Measurements from ENCODE around the gene MICALL1. TPM values are rescaled to one million over a fixed set of nuclear protein-coding genes. Genes with fewer than 3 reads are reported as not detected.
"Not testable (repeated sequence)": the region's sequence is repeated elsewhere in the genome, so short reads cannot be mapped to it uniquely, and the experiment has no call there.

The MICALL1 gene
- total RNA-seq, 1 experiment from 2014 or later: 29.8 TPM

DNA sequence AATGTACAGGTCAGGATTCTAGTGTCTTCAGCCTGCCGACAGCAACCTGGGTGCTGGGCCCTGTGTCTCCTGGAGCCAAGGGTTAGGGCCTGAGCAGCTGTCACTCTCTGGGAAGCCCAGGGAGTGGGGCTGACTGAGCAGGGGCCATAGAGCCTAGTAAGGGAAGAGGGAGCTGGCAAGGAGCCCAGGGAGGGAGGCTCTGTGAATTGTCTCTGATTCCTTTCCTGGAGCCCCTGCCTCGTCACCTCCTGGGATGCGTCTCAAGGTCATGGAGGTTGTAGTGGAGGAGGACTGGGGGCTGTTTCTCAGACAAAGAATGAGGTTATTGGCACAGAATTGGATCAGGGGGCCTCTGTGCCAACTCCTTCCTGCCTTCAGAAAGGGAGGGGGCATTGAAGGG, 66.4 kb downstream of the MICALL1 start:
- no peak for DNase-seq
- no peaks in the 10 kb centered on the region for H3K27me3 ChIP-seq (ENCODE audit: control insufficient read depth, insufficient read depth, low read length)
- H3K4me3 ChIP-seq (ENCODE audit: insufficient read depth, low read depth, low read length): no peak overlapping the region
- H3K36me3 ChIP-seq (replicated peaks; ENCODE audit: control insufficient read depth, insufficient read depth, low read length): no peaks in the 10 kb centered on the region; the same call in none of the 2 replicates

DNA sequence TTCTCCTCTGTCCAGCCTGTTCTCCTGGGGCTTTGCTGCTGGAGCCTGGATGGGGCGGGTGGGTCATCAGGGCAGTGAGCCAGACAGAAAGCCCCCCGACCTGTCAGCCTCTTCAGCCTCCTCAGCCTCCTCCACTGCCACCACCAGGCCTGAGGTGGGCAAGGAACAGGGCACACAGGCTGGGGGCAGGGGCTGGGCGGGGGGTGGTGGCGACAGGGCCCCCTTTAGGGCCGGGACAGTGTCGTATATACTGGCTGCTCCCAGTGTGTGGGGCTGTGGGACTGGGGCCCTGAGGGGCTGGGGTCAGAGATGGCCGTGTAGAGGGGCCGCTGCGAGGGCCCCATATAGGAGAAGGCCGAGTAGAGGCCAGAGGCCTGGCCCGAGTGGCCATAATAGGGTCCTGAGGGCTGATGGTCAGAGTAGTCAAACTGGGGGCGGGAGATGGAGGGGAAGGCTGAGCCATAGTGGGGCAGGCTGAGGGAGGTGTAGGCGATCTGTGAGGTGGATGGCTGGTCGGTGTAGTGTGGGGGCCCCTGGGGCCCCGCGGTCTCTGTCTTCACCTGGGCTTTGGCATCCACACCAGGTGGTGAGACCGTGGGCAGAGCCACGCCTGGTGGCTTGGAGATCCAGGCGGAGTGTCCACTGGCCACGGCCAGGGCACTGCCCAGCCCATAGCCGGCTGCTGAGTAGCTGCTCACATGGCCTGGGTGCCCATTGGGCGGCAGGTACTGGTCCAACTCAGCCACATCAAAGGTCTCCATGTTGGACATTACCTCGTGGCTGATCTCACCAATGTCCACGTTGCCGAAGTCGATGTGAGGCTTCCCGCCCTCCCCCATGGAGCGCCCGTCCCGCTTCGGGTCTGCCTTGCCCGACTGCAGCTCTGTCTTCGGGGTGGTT, 67.4 kb downstream of the MICALL1 start:
- H3K27me3 ChIP-seq (ENCODE audit: control insufficient read depth, insufficient read depth, low read length): no peaks in the 10 kb centered on the region
- H3K4me3 ChIP-seq (ENCODE audit: insufficient read depth, low read depth, low read length): no peak overlapping the region
- no peak for DNase-seq
- no peaks in the 10 kb centered on the region; the same call in 1 of the 2 replicates for H3K36me3 ChIP-seq (replicated peaks; ENCODE audit: control insufficient read depth, insufficient read depth, low read length)

DNA sequence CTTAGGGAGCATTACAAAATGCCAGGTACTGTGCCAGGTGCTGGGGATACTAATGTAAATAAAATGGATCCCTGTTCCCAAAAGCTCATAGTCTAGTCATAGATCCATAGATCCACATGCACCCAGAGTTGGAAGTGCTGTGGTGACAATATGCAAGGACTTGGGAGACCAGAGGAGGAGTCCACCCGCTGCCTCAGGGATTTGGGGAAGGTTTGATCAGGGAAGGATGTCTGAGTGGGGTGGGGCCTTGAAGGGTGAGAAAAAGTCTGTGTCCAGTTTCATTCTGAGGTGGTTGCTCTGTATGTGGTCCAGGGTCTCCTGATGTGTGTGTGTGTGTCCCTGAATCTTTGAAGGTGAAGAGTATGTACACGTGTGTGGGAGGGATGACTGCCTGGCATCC, 69.1 kb downstream of the MICALL1 start:
- H3K27me3 ChIP-seq (ENCODE audit: control insufficient read depth, insufficient read depth, low read length): no peaks in the 10 kb centered on the region
- DNase-seq: no peak
- H3K4me3 ChIP-seq (ENCODE audit: insufficient read depth, low read depth, low read length): no peak overlapping the region
- H3K36me3 ChIP-seq (replicated peaks; ENCODE audit: control insufficient read depth, insufficient read depth, low read length): no peaks in the 10 kb centered on the region; the same call in 1 of the 2 replicates

DNA sequence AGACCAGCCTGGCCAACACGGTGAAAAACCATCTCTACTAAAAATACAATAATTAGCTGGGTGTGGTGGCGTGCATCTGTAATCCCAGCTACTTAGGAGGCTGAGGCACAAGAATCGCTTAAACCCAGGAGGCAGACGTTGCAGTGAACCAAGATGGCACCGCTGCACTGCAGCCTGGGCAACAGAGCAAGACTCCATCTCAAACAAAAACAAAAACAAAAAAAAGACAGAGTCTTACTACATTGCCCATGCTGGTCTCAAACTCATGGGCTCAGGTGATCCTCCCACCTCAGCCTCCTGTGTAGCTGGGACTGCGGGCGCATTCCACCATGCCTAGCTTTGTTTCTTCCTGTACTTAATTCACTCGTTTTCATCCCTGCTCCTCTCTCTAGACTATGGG, 69.9 kb downstream of the MICALL1 start:
- not testable (repeated sequence) for DNase-seq; H3K4me3 ChIP-seq (ENCODE audit: insufficient read depth, low read depth, low read length); H3K27me3 ChIP-seq (ENCODE audit: control insufficient read depth, insufficient read depth, low read length); H3K36me3 ChIP-seq (replicated peaks; ENCODE audit: control insufficient read depth, insufficient read depth, low read length)

DNA sequence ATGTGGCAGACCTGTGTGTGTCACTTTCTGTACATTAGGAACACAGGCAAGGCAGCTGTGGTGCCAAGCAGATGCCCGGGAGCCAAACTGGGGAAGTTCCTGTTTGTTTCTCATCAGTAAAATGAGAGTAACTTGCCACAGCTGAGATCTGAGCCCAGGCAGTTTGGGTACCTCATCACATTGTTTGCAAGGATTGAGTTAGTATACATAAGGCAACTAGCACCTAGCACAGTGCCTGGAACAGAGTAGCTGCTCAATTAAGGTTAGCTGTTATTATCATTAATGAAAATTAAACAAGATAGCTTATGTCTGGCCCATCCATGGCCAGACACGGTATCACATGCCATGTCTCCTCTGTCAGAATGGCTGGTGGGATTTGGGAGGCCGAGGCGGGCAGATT, 70.5 kb downstream of the MICALL1 start:
- DNase-seq: no peak
- H3K36me3 ChIP-seq (replicated peaks; ENCODE audit: control insufficient read depth, insufficient read depth, low read length): no peaks in the 10 kb centered on the region; the same call in 1 of the 2 replicates
- H3K27me3 ChIP-seq (ENCODE audit: control insufficient read depth, insufficient read depth, low read length): no peaks in the 10 kb centered on the region
- H3K4me3 ChIP-seq (ENCODE audit: insufficient read depth, low read depth, low read length): no peak overlapping the region

DNA sequence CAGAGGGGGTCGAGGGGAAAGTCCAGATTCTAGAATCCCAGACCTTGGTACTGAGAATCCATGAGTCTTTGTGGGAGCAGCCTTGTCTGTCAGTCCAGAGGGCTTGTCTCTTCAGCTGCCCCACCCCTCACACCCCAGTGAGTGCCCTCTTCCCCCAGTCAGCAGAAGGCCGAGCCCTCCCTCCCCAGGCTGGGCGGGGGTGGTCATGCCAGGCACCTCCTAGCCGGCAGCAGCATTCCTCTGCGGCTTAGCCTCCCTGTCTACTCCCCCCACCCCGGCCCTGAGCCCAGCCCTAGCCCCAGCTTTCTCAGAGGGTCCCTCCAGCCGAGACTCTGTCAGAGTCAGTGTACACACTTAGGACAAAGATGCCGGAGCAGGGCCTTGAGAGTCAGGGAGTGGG, 73.7 kb downstream of the MICALL1 start:
- H3K36me3 ChIP-seq (replicated peaks; ENCODE audit: control insufficient read depth, insufficient read depth, low read length): no peaks in the 10 kb centered on the region; the same call in 1 of the 2 replicates
- H3K4me3 ChIP-seq (ENCODE audit: insufficient read depth, low read depth, low read length): no peak overlapping the region
- DNase-seq: peak; percentile 86
- H3K27me3 ChIP-seq (ENCODE audit: control insufficient read depth, insufficient read depth, low read length): peaks cover 13% of the 10 kb centered on the region

DNA sequence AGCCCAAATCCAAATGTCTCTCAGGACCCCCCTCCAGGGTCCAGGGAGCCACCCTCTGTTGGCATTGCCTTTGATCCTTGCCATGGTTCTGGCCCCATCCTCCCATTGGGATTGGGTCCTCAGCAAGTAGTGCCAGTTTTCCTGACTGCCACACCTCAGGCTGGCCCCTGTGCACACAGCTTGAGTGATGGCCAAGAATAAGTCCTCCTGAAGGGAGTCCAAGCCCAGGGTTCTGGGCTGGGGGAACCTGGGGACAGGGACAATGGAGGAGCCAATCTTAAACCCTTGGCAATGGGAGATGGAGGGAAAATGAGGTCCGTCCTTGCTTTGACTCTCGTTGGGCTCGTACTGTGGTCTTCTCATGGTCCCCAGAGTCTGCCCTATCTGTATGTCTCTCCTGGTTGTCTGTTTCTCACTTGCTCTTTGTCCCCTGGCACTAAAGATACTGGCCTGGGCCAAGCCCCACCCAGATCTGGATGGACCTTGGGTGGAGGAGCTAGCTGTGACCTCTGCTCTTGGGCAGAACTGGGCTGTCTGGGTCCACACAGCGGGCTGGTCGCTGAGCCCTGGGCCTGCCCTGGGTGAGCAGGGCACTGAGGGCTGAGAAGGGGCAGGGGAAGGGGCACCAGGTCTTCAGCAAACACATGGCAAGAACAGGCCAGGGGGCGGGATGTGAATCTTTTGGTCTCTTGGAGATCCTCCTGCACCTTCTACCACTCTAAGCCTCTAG, 75.3 kb downstream of the MICALL1 start:
- DNase-seq: no peak
- Histone ChIP-seq H3K36me3 (replicated peaks; ENCODE audit: control insufficient read depth, insufficient read depth, low read length) (no peaks in the 10 kb centered on the region), H3K4me3 (ENCODE audit: insufficient read depth, low read depth, low read length) (no peak overlapping the region), H3K27me3 (ENCODE audit: control insufficient read depth, insufficient read depth, low read length) (peaks cover 16% of the 10 kb centered on the region)

DNA sequence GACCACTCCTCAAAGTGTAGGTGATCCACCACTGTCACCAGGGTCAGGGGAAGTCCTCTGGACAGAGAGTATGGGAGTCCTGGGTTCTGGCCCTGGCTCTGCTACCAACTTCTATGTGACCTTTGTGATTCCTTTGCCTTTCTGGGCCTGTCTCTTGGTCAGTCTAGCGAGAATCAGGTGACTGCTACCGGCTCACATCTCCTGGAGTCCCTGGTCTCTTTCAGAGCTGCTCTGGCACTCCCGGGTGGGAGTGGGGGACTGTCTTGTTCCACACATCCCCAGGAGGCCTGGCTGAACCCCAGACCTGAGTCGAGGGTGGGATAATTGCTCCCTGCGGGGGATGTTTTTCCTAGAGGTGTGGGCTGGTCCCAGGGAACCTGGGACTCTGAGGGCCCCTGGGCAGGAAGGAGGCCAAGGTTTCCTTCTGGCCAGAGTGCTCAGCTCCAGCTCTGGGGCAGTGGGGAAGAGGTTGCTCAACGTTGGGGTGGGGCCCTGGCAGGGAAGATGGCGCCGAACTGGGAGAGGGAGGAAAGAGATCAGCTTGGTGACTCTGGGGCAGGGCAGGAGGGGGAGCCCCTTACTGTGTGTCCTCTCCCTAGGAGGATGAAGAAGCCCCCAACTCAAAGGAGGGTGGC, 76.2 kb downstream of the MICALL1 start:
- DNase-seq: peak; percentile 47
- Histone ChIP-seq H3K36me3 (replicated peaks; ENCODE audit: control insufficient read depth, insufficient read depth, low read length) (no peaks in the 10 kb centered on the region), H3K27me3 (ENCODE audit: control insufficient read depth, insufficient read depth, low read length) (peaks cover 16% of the 10 kb centered on the region), H3K4me3 (ENCODE audit: insufficient read depth, low read depth, low read length) (no peak overlapping the region)

DNA sequence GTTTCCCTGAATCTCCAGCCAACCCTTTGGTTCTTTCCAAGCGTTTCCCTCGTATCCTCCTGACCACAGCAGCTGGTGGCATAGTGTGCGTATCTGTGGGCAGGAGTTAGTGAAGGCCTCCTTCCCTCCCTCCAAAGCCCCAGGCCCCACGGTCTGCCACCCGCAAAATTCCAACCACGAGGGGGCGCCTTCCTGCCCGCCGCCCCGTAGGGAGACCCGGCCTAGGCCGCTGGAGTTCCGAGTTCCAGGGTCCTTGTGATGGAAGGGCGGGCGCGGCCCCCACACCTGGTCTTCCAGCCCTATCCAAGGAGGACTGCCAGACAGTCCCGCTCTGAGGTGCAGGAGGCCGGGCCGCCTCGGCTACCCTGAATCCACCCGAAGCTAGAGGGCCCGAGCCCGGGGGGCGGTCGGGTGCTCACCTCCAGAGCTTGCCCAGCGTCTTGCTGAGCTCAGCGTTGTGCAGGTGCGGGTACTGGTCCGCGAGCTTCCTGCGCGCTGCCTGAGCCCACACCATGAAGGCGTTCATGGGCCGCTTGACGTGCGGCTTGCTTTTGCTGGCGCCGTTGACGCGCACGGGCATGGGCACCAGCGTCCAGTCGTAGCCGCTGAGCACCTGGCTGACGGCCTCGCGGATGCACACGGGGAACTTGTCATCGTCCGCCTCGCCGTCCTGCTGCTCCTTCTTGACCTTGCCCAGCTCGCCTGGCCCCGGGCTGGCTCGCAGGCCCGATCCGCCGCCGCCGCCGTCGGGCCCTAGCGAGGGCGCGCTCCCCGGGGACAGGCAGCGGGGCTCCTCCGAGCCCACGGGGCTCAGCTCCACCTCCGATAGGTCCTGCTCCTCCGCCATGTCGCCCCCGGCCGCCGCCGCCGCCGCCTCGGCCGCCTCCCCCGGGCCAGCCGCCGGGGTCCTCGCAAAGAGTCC, 77.1 kb downstream of the MICALL1 start:
- DNase-seq: peak; percentile 97
- peaks cover 16% of the 10 kb centered on the region for H3K27me3 ChIP-seq (ENCODE audit: control insufficient read depth, insufficient read depth, low read length)
- no peaks in the 10 kb centered on the region for H3K36me3 ChIP-seq (replicated peaks; ENCODE audit: control insufficient read depth, insufficient read depth, low read length)
- peak overlapping the region; percentile 41 for H3K4me3 ChIP-seq (ENCODE audit: insufficient read depth, low read depth, low read length)

DNA sequence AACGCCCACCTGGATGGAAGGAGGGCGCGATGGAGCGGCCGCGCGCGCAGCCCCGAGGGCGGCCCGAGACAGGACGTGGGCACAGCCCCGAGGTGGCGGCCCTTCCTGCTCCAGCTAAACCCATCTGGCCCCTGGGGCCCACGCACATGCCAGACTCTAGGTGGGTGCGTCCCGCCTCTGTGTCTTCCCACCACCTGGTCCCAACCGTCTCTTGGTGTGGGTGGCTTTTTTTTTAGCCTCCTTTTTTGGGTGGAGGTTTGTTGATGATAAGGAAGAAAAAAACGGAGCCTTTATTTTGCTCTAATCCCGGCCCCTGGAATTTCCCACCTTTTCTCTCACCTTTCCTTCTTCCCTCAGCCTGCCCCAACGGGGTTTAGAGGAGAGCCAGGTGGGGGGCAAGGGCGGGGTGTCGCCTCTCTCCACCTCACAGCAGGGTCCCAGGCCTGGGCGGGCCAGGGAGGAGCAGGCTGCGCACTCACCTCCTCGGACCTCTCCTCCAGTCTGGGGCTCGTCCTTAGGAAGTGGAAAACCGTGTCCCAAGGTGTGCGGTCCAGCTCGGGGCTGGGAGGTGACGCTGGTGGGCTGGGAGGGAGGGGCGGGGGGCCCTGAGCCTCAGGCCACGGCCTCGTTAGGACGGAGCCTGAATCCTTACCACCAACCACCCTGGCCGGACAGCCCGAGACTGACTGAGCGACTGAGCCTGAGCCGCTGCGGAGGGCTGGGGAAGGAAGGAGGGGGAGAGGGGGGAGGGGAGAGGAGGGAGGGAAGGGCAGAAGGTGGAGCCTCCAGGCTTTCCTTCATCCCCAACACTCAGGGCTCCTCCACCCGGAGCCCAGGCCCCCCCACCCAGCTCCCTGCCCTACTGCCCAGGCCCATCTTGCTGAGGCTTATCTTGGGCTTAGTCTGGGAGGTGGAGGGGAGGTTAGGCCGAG, 78.0 kb downstream of the MICALL1 start, which contains the start of gene SOX10:
TSS of gene SOX10 (minus strand) at position 696 of the 932 bp plus-strand sequence. CDS start 771 bp downstream, outside the sequence.
- peak within 1 kb of the TSS; percentile 41 for H3K4me3 ChIP-seq (ENCODE audit: insufficient read depth, low read depth, low read length)
- DNase-seq: peak; percentile 92
- no peaks in the 10 kb centered on the region for H3K36me3 ChIP-seq (replicated peaks; ENCODE audit: control insufficient read depth, insufficient read depth, low read length)
- H3K27me3 ChIP-seq (ENCODE audit: control insufficient read depth, insufficient read depth, low read length): peaks cover 16% of the 10 kb centered on the region

DNA sequence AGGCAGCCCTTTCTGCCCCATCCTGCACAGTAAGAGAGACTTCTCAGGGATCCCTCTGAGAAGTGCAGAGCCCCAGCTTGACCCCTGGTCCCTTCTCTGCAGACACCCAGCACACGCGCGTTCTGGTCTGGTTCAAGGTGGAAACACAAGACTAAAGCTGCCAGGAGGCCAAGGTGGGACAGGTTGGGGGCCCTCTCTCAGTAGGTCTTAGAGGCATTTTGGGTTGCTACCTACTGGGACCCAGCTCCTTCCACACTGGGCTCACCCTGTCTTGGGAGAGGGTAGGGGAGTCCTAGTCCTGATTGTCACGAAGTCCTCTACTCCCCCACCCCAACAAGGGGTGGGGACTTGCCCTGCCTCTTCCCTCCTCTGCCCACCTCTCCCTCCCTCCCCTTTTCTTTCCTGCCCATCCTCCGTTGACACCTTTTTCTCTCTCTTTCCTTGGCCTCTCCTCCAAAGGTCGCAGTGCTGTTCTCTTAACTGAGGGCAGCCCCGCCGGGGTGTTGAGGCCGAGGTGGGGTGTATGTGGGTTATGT, 79.0 kb downstream of the MICALL1 start:
- peaks cover 16% of the 10 kb centered on the region for H3K27me3 ChIP-seq (ENCODE audit: control insufficient read depth, insufficient read depth, low read length)
- H3K36me3 ChIP-seq (replicated peaks; ENCODE audit: control insufficient read depth, insufficient read depth, low read length): no peaks in the 10 kb centered on the region
- H3K4me3 ChIP-seq (ENCODE audit: insufficient read depth, low read depth, low read length): no peak overlapping the region
- DNase-seq: peak; percentile 66

DNA sequence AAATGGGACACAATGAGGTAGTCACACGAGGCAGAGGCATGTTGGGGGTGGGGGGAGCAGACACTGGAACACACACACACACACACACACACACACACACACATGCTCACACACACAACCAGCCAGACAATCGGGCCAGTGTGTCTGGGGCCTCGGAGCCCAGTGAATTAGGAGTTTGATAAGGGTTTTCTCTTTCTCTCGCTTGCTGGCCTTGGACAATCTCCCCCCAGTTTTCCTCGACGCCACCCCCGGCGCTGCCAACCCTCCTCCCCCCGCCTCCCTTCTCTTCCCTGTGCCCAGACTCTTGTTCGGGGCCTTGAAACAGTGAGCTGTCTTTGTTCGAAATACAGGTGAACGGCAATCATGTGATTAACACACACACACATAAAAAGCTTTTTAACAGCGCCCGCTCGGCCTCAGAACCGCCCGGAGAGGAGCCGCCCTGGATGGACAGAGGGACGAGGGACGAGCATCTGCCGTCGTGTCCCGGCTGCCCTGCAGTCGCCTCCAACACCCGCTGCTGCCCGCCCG, 79.7 kb downstream of the MICALL1 start:
- Histone ChIP-seq H3K4me3 (ENCODE audit: insufficient read depth, low read depth, low read length) (no peak overlapping the region), H3K27me3 (ENCODE audit: control insufficient read depth, insufficient read depth, low read length) (peaks cover 16% of the 10 kb centered on the region), H3K36me3 (replicated peaks; ENCODE audit: control insufficient read depth, insufficient read depth, low read length) (no peaks in the 10 kb centered on the region)
- no peak for DNase-seq

Measured in H7 (cell line).